Measurements from ENCODE around the gene LAMB2. TPM values are rescaled to one million over a fixed set of nuclear protein-coding genes. Genes with fewer than 3 reads are reported as not detected.

LAMB2 gene
- total RNA-seq, 1 experiment from 2014 or later, result 121 TPM

DNA sequence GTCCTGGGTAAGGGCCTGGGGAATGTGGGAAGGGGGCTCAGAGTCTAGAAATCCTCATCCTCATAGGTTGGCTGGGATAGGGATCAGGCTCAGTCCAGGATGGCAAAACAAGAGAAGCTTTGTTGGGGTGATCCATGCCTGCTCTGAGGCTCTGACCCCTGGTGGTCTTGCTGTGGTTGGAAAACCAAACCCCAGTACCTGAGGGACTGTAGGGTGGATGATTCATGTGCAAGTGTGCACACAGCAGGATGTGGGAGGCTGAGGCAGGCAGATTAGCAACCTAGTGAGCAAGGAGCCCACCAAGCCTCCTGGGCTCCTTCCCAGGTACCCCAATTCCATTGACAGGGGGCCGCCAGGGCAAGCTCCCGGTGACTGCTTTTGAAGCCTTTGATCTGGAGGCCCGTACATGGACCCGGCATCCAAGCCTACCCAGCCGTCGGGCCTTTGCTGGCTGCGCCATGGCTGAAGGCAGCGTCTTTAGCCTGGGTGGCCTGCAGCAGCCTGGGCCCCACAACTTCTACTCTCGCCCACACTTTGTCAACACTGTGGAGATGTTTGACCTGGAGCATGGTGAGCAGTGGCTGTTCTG, 41.6 kb upstream of the LAMB2 start:
- Histone ChIP-seq H2BK120ac (ENCODE audit: low read depth, low read length, poor library complexity, severe bottlenecking) (no peak overlapping the region), H4K5ac (ENCODE audit: insufficient read length, low read depth, low read length) (no peak overlapping the region), H3K56ac (ENCODE audit: insufficient read length, low read depth, low read length) (no peak overlapping the region), H2AK5ac (ENCODE audit: insufficient read length, low read length) (no peak overlapping the region), H3K9me3 (ENCODE audit: control insufficient read depth, low read depth, low read length) (no peaks in the 10 kb centered on the region), H2BK5ac (ENCODE audit: insufficient read length, low read length) (no peak overlapping the region), H3T11ph (ENCODE audit: low read length) (no peak overlapping the region), H3K23me2 (ENCODE audit: insufficient read length, low read depth, low read length, poor library complexity, severe bottlenecking) (peaks cover 8% of the 10 kb centered on the region), H2BK12ac (ENCODE audit: insufficient read length, low read depth, low read length) (no peak overlapping the region), H3K27me3 (ENCODE audit: insufficient read depth, low read length) (no peaks in the 10 kb centered on the region), H3K14ac (ENCODE audit: insufficient read depth, low read length) (no peak overlapping the region), H2BK15ac (ENCODE audit: low read depth, low read length) (no peak overlapping the region), H4K8ac (replicated peaks; ENCODE audit: insufficient read length, low read depth, low read length) (no peak overlapping the region), H3K27ac (ENCODE audit: insufficient read length, low read depth, low read length) (no peak overlapping the region), H3K79me2 (ENCODE audit: insufficient read depth, low read length) (no peaks in the 10 kb centered on the region), H3K18ac (ENCODE audit: insufficient read length, low read depth, low read length) (no peak overlapping the region), H4K91ac (ENCODE audit: insufficient read length, low read depth, low read length) (no peak overlapping the region), H3K79me1 (ENCODE audit: insufficient read depth, low read depth, low read length, poor library complexity, severe bottlenecking) (no peaks in the 10 kb centered on the region), H3K4me2 (ENCODE audit: insufficient read depth, insufficient read length, low read length) (no peak overlapping the region), H3K23ac (ENCODE audit: insufficient read length, low read depth, low read length) (no peak overlapping the region), H3K9ac (ENCODE audit: extremely low read depth, insufficient read length, low read length) (no peak overlapping the region), H2AFZ (ENCODE audit: low read length) (no peak overlapping the region), H2BK20ac (ENCODE audit: low read depth, low read length, poor library complexity, severe bottlenecking) (no peak overlapping the region), H4K20me1 (ENCODE audit: control insufficient read depth, insufficient read depth, insufficient read length) (no peaks in the 10 kb centered on the region), H3K4ac (ENCODE audit: low read depth, low read length) (no peak overlapping the region), H3K4me1 (ENCODE audit: insufficient read depth, low read length) (peaks cover 6% of the 10 kb centered on the region; the same call in 1 of the 2 replicates)
- H3K36me3 Mint-ChIP-seq (ENCODE audit: insufficient read depth in 1 of 3, low read depth in 3 of 3), result peaks cover 0 to 6% (median 3%) of the 10 kb centered on the region in 3 experiments; a peak in 4 of 7 replicates
- TF ChIP-seq, protein P1, sequence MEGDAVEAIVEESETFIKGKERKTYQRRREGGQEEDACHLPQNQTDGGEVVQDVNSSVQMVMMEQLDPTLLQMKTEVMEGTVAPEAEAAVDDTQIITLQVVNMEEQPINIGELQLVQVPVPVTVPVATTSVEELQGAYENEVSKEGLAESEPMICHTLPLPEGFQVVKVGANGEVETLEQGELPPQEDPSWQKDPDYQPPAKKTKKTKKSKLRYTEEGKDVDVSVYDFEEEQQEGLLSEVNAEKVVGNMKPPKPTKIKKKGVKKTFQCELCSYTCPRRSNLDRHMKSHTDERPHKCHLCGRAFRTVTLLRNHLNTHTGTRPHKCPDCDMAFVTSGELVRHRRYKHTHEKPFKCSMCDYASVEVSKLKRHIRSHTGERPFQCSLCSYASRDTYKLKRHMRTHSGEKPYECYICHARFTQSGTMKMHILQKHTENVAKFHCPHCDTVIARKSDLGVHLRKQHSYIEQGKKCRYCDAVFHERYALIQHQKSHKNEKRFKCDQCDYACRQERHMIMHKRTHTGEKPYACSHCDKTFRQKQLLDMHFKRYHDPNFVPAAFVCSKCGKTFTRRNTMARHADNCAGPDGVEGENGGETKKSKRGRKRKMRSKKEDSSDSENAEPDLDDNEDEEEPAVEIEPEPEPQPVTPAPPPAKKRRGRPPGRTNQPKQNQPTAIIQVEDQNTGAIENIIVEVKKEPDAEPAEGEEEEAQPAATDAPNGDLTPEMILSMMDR (conservative IDR thresholded peaks at IDR 0.05), result no peak
- H3K27me3 Mint-ChIP-seq (ENCODE audit: low read depth), result peaks cover 13% of the 10 kb centered on the region
- H3K27ac Mint-ChIP-seq, result no peak overlapping the region; a peak in 1 of 7 replicates
- H3K9me3 Mint-ChIP-seq, result no peaks in the 10 kb centered on the region
- H3K4me3 Mint-ChIP-seq, result no peak overlapping the region
- H3K4me1 Mint-ChIP-seq, result peaks cover 20 to 28% of the 10 kb centered on the region in 2 experiments
- WGBS (ENCODE audit: extremely low coverage, insufficient read length, low lambda C conversion rate), result no CpG with 5 or more reads among the region's 9 CpGs
- DNase-seq, result no peak
